ENCODE measurements around the gene CELA2A. TPM values are rescaled to one million over a fixed set of nuclear protein-coding genes. Genes with fewer than 3 reads are reported as not detected.

Gene CELA2A
- total and polyA plus RNA-seq, 9 of the 15 experiments (the other 6 are each of a cell fraction or from before 2014, with no cell fraction given): 0.62 TPM; not detected in 8

DNA sequence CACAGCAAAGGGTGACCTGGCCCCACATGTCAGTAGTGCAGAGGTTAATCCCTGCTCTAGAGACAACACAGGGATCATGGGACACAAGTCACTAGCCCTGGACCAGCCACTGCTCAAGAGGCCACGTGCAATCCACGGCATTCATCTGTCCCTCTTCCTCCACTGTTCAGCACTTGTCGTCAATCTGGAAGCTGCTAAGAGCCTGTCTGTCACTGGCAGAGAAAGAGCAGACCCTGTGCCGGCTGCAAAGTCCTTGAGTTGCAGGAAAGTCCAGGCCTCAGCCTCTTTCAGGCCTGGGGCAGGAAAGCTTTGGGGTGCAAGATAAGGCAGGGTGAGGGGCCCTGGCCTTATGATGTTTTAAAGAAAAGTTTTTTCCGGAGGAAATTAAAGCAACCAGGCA is 36.1 kb downstream of the CELA2A start (continued):
- no peak for TF ChIP-seq RERE (CRISPR knock-in tag; IDR thresholded peaks at IDR 0.05; ENCODE audit: borderline replicate concordance)
- TF ChIP-seq WHSC1 (IDR thresholded peaks at IDR 0.05; ENCODE audit: low read length): no peak
- TF ChIP-seq PHF20 (IDR thresholded peaks at IDR 0.05; ENCODE audit: partially characterized antibody): no peak
- no peak for TF ChIP-seq COPS2 (conservative IDR thresholded peaks at IDR 0.05)
- TF ChIP-seq, protein P1, sequence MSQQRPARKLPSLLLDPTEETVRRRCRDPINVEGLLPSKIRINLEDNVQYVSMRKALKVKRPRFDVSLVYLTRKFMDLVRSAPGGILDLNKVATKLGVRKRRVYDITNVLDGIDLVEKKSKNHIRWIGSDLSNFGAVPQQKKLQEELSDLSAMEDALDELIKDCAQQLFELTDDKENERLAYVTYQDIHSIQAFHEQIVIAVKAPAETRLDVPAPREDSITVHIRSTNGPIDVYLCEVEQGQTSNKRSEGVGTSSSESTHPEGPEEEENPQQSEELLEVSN (IDR thresholded peaks at IDR 0.05; ENCODE audit: borderline replicate concordance in 1 of 2, extremely low read depth in 1 of 2, insufficient read depth in 1 of 2, insufficient read length in 1 of 2, low read depth in 1 of 2, low read length in 1 of 2, poor library complexity in 1 of 2, severe bottlenecking in 1 of 2): no peak

Data from K562 (cell line).